ENCODE measurements around the gene ADAMTS3.

Gene ADAMTS3

GRCh38 chr4:72330381-72330780 lies 238.6 kb downstream of the ADAMTS3 start:
- no peak for DNase-seq

GRCh38 chr4:72326692-72327632 lies 242.1 kb downstream of the ADAMTS3 start:
- peak; percentile 41 for DNase-seq

- DNase-seq: no peak
Observed at GRCh38 chr4:72325215-72325614, 243.8 kb downstream of the ADAMTS3 start.

- DNase-seq: no peak
Observed at GRCh38 chr4:72323227-72323626, 245.8 kb downstream of the ADAMTS3 start.

GRCh38 chr4:72320223-72320948 lies 248.6 kb downstream of the ADAMTS3 start:
- DNase-seq: no peak

GRCh38 chr4:72319601-72320021 lies 249.4 kb downstream of the ADAMTS3 start:
- DNase-seq: peak; percentile 56

- no peak for DNase-seq
Observed at GRCh38 chr4:72318421-72319170, 250.4 kb downstream of the ADAMTS3 start.

- DNase-seq: peak; percentile 60
Observed at GRCh38 chr4:72314869-72315268, 254.2 kb downstream of the ADAMTS3 start.

- no peak for DNase-seq
Observed at GRCh38 chr4:72313121-72313520, 255.9 kb downstream of the ADAMTS3 start.

- peak; percentile 70 for DNase-seq
Observed at GRCh38 chr4:72312032-72312650, 256.9 kb downstream of the ADAMTS3 start.

GRCh38 chr4:72311291-72311690 lies 257.7 kb downstream of the ADAMTS3 start:
- DNase-seq: no peak

- DNase-seq: no peak
Observed at GRCh38 chr4:72305620-72306019, 263.4 kb downstream of the ADAMTS3 start.

- no peak for DNase-seq
Observed at GRCh38 chr4:72305080-72305479, 263.9 kb downstream of the ADAMTS3 start.

- DNase-seq: peak; percentile 22
Observed at GRCh38 chr4:72302981-72303704, 265.9 kb downstream of the ADAMTS3 start.

- no peak for DNase-seq
Observed at GRCh38 chr4:72301759-72302158, 267.3 kb downstream of the ADAMTS3 start.

- DNase-seq: no peak
Observed at GRCh38 chr4:72300126-72300525, 268.9 kb downstream of the ADAMTS3 start.

- peak; percentile 46 for DNase-seq
Observed at GRCh38 chr4:72295966-72296557, 273.0 kb downstream of the ADAMTS3 start.

- DNase-seq: no peak
Observed at GRCh38 chr4:72290737-72291136, 278.3 kb downstream of the ADAMTS3 start.

GRCh38 chr4:72286910-72287309 lies 282.1 kb downstream of the ADAMTS3 start:
- no peak for DNase-seq

GRCh38 chr4:72286185-72286584 lies 282.8 kb downstream of the ADAMTS3 start:
- DNase-seq: peak; percentile 14

- no peak for DNase-seq
Observed at GRCh38 chr4:72283357-72283756, 285.7 kb downstream of the ADAMTS3 start.

GRCh38 chr4:72280252-72280651 lies 288.8 kb downstream of the ADAMTS3 start:
- DNase-seq: no peak
